GM21825 (cell line): ENCODE data around the gene ANO6.

Source experiments
- ATAC-seq: cut with Tn5 transposase; IDR thresholded peaks from one replicate; pipeline ENCODE4 v1.9.1; 2021; ENCODE audit warnings: mild to moderate bottlenecking, moderate library complexity; ENCODE audit not compliant: unreplicated experiment

The ANO6 gene

DNA sequence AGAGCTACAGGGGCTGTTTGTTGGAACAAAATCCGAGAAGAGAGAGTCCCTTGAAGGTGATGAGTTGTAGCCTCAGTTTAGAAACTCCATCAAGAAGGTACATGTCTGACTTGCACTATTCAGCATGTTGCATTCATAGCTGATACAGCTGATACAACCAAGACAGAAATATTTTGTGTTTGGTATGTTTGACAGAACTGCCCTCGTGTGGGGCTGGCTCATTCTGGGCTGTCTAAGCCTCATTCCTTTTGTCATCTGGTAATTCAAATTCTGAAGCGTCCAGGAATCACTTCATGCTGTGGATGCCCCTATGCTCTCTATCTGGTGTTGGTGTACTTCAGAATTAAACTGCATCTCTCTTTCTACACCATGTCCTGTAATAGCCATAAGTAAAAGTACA is 126.3 kb downstream of the ANO6 start:
- no peak for ATAC-seq

DNA sequence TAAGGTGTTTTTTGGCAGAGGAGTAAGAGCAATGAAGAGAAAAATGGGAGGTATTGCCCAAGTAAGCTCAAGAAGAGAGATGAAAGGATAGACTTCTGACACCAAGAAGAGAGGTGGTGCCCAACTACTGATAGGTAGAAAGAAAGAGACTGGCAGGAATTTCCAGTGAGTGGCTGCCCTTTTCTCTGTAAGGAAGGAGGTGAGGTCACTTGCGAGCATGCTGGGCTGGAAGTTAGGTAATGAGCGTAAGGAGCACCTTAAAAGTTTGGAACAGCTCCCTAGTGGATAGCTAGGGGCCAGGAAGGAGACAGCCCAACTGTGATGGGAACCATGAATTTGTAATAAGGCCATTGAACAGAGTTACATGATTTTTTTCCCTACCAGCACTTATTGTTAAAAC is 127.0 kb downstream of the ANO6 start:
- ATAC-seq: no peak

DNA sequence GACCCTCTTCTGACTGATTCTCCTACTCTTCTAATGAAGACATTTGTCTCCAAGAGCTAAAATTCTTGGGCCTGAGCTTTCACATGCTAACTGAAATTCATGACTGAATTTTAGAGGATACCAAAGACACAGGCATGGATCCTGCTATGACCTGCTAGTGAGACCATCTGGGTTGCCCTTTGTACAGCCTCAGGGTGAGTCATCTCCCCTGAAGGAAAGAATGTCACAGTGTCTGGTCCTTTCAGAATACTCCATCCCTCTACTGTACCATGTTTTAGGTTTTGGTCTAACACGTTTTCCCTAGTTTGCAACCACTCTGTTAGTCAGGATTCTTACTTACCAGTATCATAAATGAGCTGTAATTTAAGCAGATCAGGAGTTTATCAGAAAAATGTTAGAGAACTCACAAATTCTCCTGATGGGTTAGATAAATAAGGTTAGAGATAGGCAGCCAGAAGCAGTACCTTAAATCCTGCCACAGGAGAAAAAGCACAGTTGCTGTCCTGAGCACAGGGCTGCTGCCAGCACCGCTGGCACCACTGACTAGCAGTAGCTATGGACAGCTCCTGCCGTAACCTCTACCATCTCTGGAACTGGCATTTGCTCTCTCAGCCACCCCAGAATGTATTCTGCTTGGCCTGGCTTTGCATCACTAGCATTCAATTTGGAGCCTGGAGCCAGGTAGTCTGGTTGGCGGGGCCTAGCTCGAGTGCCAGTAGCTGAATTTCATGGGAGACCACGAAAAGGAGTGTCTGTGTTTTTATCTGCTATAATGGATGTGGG is 127.6 kb downstream of the ANO6 start:
- no peak for ATAC-seq

DNA sequence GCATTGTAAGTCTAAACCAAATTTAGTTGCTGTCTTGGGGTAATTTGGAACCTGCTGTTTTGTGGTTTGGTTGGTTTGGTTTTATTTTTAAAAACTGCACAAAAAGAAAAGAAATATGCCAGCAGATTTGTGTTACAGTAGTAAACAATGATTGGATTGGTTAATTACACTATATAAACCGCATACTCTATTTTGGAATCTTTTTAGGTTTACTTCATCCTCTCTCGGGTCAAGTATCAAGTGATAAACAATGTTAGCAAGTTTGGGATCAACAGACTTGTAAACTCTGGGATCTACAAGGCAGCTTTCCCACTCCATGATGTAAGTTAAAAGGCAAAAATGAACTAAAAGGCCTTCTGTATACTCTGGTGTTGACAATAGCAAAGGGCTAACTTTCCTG is 132.4 kb downstream of the ANO6 start:
- ATAC-seq: no peak

DNA sequence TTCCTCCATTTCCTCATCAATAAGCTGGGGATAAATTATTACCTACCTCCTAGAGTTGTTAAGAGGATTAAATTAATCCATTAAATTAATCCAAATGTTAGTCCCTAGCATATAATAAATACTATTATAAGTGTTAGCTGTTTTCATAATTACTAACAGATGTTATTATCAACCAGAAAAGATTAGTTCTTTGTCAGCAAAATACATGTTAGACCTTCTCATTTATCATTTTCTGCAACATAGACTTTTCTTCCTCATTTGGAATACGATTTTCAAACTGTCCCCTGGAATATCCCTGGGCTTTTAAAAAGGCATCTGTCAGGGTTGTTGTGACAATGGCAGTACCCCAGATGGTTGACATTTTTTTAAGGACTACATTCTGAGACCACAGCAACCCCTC is 133.1 kb downstream of the ANO6 start:
- ATAC-seq: no peak

DNA sequence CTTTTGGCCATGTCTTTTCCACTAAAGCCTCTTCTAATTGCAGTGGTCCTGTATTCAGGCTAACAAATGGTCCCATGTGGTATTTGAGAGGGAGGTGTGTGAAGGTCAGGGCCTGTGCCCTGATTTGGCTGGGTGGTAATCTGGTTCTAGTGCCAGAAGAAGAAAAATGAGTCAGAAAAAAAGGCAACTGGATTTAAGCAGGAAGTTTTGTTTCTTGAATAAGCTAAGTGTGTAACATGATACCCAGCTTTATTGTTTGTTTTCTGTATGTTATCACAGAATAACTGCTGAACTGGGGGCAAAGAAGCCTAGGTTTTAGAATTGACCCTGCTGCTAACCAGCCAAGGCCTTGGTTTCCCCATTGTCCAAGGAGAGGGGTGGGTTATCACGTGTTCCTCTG is 134.0 kb downstream of the ANO6 start:
- no peak for ATAC-seq

DNA sequence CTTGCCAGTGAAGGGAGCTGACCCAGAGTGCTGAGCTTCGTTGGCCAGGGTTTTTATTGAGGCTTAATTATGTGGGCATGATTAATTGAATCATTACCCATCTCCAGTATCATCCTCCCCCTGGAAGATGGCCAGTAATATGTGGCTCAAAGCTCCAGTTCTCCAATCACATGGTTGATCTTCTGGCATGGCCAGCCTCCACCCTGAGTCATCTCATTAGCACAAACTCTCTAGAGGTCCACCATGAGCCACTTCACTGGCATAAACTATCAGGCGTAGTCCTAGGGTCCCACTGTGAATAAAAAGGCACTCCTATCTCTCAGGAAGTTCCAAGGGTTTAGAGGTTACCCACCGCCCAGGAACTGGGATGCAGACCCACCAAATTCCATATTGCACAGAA is 135.0 kb downstream of the ANO6 start:
- ATAC-seq: no peak

DNA sequence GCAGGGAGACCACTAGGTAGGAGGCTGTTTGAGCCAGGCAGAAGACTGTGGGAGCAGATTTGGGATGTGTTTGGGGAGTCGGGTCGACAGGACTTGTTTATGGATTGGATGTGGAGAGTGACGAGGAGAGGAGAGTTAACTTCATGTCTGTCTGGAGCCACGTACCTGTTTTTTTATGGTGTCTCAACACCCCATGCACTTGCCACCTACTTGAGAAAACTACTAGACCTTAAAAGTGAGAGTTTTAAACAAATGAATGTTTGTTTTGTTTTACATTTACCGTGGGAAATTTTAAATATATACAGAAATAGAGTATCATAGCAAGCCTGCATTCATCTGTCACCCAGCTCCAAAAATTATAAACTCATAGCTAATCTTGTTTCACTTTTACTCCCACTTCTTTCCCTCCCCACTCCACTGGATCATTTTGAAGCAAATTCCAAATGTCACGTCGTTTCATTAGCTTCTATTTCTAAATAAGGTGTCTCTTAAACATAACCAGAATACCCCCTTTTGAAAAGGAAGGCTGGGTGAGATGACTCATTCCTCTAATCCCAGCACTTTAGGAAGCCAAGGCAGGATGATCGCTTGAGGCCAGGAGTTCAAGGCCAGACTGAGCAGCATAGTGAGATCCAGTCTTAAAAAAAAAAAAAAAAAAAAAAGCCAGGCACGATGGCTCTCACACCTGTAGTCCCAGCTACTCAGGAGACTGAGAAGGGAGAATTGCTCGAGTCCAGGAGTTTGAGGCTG is 136.2 kb downstream of the ANO6 start:
- no peak for ATAC-seq

DNA sequence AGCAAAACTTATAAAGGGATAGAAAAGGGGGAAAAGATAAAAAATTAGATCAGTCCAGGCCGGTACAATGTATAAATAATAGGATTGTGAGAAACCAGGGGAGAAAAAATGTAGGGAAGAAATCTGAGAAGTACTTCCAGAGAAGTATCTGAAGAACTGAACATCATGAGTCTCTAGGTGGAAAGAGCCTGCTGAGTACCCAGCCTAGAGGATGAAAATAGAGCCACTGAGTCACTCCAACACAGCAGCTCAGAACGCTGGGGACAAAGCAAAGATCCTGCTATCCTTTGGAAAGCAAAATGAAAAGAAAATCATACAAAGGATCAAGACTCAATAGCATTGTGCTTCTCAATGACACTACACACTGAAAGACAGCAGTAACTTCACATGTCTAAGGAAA is 138.0 kb downstream of the ANO6 start:
- peak; percentile 4 for ATAC-seq

DNA sequence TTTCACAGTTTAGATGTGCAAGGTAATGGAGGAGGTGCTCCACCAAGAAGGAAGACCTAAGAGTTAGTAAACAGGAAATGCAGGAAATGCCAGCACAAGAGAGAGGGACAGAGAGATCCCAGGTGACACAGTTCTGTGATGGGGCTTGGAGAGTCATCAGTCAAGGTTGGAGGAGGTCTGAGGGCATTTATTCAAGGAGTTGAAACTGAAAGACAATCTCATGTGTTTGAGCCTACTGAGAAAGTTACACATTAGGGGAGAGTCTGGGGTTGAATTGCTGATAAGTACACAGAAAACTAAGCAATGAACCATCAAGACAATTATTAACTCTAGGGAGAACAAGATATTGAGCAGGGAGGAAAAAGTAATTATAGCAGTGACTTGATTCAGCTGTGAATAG is 138.5 kb downstream of the ANO6 start:
- ATAC-seq: peak; percentile 95

DNA sequence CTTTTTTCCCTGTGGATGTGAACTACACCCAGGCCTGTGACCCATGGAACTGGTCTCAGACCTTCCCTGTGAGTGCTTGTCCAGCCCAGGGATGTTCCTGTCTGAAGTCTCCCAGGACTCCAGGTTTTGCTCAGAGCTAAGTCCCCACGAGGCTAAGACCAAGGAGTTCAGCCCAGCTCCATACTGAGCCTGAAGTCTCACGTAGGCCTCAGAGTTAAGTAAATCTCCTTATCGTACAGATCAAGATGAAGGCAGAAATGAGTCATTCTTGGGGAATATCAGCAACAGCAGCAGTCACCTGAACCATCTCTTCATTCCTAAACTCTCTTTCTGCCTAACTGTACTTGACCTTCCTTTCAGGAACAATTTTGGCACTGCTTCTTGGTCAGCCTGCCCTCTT is 139.8 kb downstream of the ANO6 start:
- ATAC-seq: no peak

DNA sequence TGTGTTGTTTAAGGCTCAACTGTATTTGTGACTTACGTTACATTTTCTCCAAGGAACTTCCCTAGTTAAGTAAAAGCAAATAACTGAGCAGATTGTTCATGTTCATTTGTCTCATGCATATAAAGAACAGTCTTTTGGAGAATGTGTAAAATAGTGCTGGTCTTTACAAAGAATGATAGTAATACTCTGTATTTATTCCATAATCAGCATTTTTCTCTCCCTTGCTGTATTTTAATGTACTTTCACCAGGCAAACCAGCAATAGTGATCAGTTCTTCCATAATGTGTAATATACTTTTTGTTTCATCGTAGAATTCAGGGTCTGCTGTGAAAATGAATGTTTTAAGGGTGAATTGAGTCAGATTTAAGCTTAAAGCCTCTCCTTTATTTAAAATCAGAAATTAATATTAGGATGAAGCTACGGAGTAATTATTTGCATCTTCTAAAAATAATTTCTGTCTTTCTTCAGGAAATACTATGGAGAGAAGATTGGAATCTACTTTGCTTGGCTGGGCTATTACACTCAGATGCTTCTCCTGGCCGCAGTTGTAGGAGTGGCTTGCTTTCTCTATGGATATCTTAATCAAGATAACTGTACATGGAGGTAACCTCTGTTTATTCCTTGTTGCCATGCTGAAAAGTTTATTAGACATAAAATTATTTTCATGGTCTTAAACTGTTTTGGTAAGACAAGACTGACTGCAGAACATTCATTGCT is 141.1 kb downstream of the ANO6 start:
- ATAC-seq: no peak

DNA sequence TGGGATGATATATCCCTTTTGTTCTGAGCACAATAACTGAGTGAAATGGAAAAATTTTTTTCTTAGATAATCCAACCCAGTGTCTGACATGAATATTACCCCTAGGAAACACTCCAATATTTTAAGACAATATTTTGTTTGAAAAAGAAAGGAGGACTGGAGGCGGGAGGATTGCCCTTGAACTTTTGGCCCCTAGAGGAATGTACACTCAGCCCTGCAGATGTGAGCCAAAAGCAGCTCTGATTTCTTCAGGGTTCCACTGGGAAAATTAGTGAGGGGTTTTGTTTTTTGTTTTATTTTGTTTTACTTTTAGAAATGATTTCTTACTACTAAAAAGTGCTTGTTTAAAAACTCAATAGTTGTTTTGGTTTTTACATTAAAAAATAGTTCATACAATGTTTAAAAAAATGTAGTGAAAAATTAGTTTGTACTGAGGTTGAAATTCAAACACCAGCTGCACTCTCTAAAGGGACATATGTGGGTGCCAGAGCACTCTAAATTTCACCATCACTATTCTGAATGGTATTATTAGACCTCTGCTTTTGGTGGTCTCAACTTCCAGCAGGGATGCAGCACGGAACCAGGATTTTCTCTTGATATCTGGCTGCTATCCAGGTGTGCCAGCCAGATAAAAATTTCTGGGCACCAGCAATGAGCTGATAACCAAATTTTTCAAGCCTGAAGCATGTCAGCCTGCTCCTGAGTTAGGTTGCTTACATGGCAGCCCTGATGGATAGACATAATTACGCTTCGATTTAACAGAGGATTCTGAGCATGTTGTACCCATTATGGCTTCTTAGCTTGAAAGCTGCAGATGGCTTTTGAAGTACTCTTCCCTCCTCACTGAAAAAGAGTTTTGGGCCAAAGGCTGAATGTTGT is 141.9 kb downstream of the ANO6 start:
- no peak for ATAC-seq

DNA sequence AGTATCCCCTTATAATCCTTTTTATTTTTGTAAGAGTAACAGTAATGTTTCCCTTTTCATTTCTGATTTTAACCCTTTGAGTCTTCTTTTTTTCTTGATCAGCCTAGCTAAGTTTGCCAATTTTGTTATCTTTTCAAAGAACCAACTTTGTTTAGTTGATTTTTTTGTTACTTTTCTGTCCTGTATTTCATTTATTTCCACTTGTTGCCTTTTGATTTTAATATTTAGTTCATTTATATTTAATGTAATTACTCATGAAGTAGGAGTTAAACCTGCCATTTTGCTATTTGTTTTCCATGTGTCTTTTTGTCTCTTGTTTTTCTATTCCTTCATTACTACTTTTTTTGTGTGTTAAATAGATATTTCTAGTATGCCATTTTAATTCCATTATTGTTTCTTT is 146.4 kb downstream of the ANO6 start:
- no peak for ATAC-seq

DNA sequence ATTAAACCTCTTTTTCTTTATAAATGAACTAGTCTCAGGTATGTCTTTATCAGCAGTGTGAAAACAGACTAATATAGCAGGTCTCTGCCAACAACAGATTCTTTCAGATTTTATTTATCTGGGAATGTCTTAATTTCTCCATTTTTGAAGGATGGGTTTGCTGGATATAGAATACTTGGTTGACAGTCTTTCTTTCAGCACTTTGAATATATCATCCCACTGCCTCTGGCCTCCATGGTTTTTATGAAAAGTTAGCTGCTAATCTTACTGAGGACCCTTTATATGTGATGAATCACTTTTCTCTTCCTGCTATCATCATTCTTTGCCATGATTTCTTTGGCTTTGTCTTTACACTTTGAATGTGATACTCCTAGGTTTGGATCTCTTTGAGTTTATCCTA is 148.0 kb downstream of the ANO6 start:
- ATAC-seq: no peak

DNA sequence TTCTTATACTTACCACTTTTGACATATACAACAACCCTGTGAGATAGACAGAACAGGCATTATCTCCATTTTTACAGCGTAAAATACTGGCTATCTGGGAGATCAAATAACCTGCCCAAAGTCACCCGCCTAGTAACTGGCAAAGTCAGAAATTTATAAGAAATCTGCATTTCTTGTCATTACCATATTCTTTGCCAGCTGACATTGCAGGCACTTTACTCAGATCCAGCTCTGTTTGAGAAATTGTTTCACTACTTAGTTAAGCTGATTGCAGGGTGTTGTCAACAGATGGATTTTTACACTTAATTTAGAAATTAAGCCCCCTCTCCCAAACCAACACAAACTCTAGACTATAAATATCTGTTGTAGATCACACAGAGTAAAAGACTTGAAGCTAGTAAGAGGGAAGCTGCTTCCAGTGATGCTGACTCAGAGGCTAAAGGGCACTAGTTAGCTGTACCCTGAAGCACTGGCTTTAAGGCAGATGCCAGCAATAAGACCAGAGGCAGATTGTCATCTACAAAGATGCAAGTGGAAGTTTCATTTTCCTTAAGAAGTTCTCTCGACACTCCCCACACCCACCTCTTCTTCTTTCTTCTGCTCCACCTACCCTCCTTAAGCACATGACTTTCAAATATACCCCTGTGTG is 153.1 kb downstream of the ANO6 start:
- no peak for ATAC-seq

DNA sequence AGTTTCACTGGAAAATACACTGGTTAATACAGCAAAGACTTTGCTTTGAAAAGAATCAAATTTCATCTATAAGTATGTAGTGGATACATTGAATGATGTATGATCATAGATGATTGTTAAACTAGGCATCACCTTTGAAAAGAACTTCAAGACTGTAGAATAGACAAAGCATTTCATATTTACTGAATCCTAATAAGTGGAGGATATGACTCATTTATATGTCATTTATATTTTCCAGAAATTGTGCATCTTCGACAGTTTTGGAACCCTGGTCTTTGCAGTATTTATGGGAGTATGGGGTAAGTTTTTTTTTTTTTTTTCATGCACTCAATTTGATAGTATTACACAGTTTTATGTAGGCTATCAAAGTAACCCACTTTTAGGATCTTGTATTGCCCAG is 161.9 kb downstream of the ANO6 start:
- ATAC-seq: no peak

DNA sequence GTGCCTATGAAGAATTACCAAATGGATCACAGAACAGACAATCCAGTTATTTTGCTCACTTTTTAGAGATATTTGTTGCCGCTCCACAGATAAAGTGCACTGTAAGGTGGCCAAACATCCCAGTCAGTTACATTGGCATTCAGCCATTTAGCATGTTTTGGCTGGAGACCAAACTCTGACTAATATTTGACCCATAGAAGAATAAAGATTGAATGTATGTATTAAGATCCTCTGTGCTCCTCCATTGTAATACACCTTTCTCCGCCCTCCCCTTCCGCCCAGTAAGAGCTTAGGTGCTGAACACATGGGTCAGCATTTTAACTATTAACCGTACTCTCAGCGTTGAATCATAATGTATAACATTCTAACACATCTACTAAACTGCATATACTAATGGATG is 163.4 kb downstream of the ANO6 start:
- ATAC-seq: no peak

DNA sequence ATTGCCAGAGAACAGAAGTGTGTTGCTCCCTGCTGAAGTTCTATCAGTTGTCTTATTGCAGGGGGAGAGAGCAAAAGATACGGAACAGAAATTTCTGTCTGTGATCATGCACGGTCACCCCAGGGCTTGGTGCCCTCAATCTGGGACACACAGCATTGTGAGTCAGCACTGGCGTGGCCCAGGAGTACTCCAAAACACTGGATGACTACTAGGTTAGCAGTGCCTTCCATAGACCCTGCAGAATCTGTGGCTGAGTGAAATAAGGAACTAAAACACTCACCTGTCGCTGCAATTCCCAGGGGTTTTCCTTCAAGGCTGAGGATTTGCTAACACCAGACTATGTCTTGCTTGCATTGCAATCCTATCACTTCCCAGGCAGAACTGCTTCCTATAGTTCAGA is 165.5 kb downstream of the ANO6 start:
- no peak for ATAC-seq

DNA sequence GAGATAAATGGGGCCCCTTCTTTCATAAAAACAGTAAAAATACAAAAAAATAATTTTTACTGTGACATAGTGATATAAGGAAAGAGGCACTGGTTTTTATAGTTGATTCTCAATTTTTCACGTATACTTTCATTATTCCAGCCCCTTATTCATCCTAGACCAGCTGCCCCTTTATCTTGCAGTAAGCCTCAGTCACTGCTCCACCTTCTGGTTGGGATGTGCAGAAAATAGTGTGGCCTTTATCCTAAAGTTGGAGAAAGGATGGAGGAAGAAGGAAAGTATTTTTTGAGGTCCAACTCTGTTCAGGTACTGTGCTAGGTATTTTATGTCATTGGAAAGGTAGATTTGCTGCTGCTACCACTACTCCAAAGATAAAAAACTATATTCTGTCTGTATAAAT is 172.7 kb downstream of the ANO6 start:
- ATAC-seq: no peak

DNA sequence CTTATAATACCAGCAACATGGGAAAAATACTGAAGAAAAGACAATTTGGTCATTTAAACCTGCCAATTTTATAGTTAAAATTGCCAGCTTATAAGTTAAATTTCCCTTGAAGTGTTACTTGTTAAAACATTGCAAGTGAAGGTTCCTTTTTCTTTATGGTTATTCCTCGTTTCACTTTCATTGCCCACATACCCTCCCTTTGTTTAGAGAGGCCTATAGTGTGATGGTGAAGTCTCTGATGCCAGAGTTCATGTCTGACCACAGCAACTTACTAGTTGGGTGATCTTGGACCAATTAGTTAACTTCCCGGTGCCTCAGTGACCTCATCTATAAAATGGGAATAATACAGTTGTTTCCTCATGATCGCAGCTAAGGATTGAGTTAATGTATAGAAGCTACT is 173.5 kb downstream of the ANO6 start:
- ATAC-seq: no peak
